GM23338 (cell line): ENCODE results near the gene SRPK2. TPM values are rescaled to one million over a fixed set of nuclear protein-coding genes. Genes with fewer than 3 reads are reported as not detected.

Source experiments
- ATAC-seq: fragments of 200-7000 bp; cut with Tn5 transposase; 3 replicates; pipeline ENCODE4 v1.9.1; 2020
- DNase-seq: peaks from one replicate; pipeline ENCODE4 v3.0.0-alpha.2; 2015; ENCODE audit warnings: low spot score
- H2AFZ ChIP-seq: fragments of 200-600 bp; sonication (generic); 2 replicates; pipeline ENCODE4 v1.8.0; 2016; ENCODE audit warnings: antibody characterized with exemption, mild to moderate bottlenecking, moderate library complexity
- H3F3A ChIP-seq: fragments of 200-600 bp; sonication (generic); replicated peaks from 2 replicates; pipeline ENCODE4 v1.8.0; 2017; ENCODE audit warnings: antibody characterized with exemption, mixed run types, low read depth
- H3K27ac ChIP-seq: fragments of 200-600 bp; sonication (generic); 2 replicates; pipeline ENCODE4 v1.6.1; 2016; ENCODE audit warnings: low read depth
- H3K27me3 ChIP-seq: fragments of 200-600 bp; sonication (generic); 2 replicates; pipeline ENCODE4 v1.8.0; 2016; ENCODE audit warnings: mild to moderate bottlenecking, mixed run types, moderate library complexity; ENCODE audit not compliant: insufficient read depth
- H3K36me3 ChIP-seq: fragments of 200-600 bp; sonication (generic); 2 replicates; pipeline ENCODE4 v1.8.0; 2016; ENCODE audit warnings: mild to moderate bottlenecking; ENCODE audit not compliant: insufficient read depth
- H3K4me1 ChIP-seq: fragments of 200-600 bp; sonication (generic); 2 replicates; pipeline ENCODE4 v1.8.0; 2016; ENCODE audit warnings: mild to moderate bottlenecking, moderate library complexity; ENCODE audit not compliant: insufficient read depth
- H3K4me2 ChIP-seq: fragments of 200-600 bp; sonication (generic); 2 replicates; pipeline ENCODE4 v1.7.1; 2017; ENCODE audit warnings: mixed run types
- H3K4me3 ChIP-seq: fragments of 200-600 bp; sonication (generic); 2 replicates; pipeline ENCODE4 v1.6.1; 2016; ENCODE audit warnings: mixed run types
- H3K79me2 ChIP-seq: fragments of 200-600 bp; sonication (generic); replicated peaks from 2 replicates; pipeline ENCODE4 v1.8.0; 2017; ENCODE audit warnings: mild to moderate bottlenecking; ENCODE audit not compliant: insufficient read depth
- H3K9me2 ChIP-seq: fragments of 200-600 bp; sonication (generic); 2 replicates; pipeline ENCODE4 v1.8.0; 2017; ENCODE audit not compliant: insufficient read depth
- H4K20me1 ChIP-seq: fragments of 200-600 bp; sonication (generic); replicated peaks from 2 replicates; pipeline ENCODE4 v1.8.0; 2017; ENCODE audit warnings: mild to moderate bottlenecking; ENCODE audit not compliant: insufficient read depth
- H3K27ac Mint-ChIP-seq: 2 replicates; pipeline ENCODE4 v1.8.0; 2020; ENCODE audit warnings: inconsistent platforms, mild to moderate bottlenecking, moderate library complexity, mixed read lengths
- H3K27me3 Mint-ChIP-seq: 3 replicates; pipeline ENCODE4 v1.8.0; 2022; ENCODE audit warnings: low read depth, mild to moderate bottlenecking, moderate library complexity, mixed read lengths, inconsistent platforms; ENCODE audit not compliant: insufficient read depth, poor library complexity
- H3K36me3 Mint-ChIP-seq: 3 replicates; pipeline ENCODE4 v1.8.0; 2021; ENCODE audit warnings: low read depth, mild to moderate bottlenecking, inconsistent platforms, moderate library complexity, mixed read lengths
- H3K4me1 Mint-ChIP-seq: 3 replicates; pipeline ENCODE4 v1.8.0; 2020; ENCODE audit warnings: mild to moderate bottlenecking, inconsistent platforms, mixed read lengths
- H3K4me3 Mint-ChIP-seq: 3 replicates; pipeline ENCODE4 v1.8.0; 2021; ENCODE audit warnings: moderate library complexity, mild to moderate bottlenecking, inconsistent platforms, mixed read lengths
- H3K9me3 Mint-ChIP-seq: 3 replicates; pipeline ENCODE4 v1.8.0; 2020; ENCODE audit warnings: moderate library complexity, mild to moderate bottlenecking, inconsistent platforms, mixed read lengths
- CREB1 ChIP-seq: fragments of 250-450 bp; sonication (Bioruptor Pico); IDR thresholded peaks from 2 replicates; pipeline ENCODE4 v1.5.0; 2020; ENCODE audit warnings: low read depth, mild to moderate bottlenecking, moderate library complexity
- EZH2 ChIP-seq: fragments of 200-600 bp; sonication (generic); IDR thresholded peaks from one replicate; pipeline ENCODE4 v1.8.0; 2017; ENCODE audit warnings: antibody characterized with exemption, mild to moderate bottlenecking, low read depth; ENCODE audit not compliant: unreplicated experiment
- EZH2phosphoT487 ChIP-seq: fragments of 200-600 bp; sonication (generic); IDR thresholded peaks from one replicate; pipeline ENCODE4 v1.8.1; 2018; ENCODE audit warnings: antibody characterized with exemption; ENCODE audit not compliant: unreplicated experiment
- JUNB ChIP-seq: IDR thresholded peaks from one replicate; pipeline ENCODE4 v1.6.1; 2016; ENCODE audit warnings: antibody characterized with exemption; ENCODE audit not compliant: unreplicated experiment
- NANOG ChIP-seq: IDR thresholded peaks from 2 replicates; pipeline ENCODE4 v1.6.1; 2016; ENCODE audit warnings: antibody characterized with exemption, borderline replicate concordance
- POLR2AphosphoS5 ChIP-seq: IDR thresholded peaks from 2 replicates; pipeline ENCODE4 v1.6.1; 2016; ENCODE audit warnings: antibody characterized with exemption, low read depth
- ZNF114 ChIP-seq: fragments of 250-450 bp; sonication (Bioruptor Pico); IDR thresholded peaks from 2 replicates; pipeline ENCODE4 v1.5.0; 2020; ENCODE audit warnings: mild to moderate bottlenecking, moderate library complexity
- ZNF331 ChIP-seq: fragments of 250-450 bp; sonication (Bioruptor Pico); IDR thresholded peaks from 2 replicates; pipeline ENCODE4 v1.5.0; 2020; ENCODE audit warnings: low read depth, mild to moderate bottlenecking, moderate library complexity
- polyA plus RNA-seq: library from polyadenylated mRNA; unstranded; fragments of >200 nt; fragmentation: Nextera tagmentation; extraction: Ambion mirVana; gene quantifications from 2 replicates; pipeline ENCODE4 v1.2.1, GENCODE V29; 2016
- total RNA-seq: library from RNA; depleted of rRNA; stranded (reverse); fragments of >200 nt; shearing (Covaris generic); gene quantifications from 2 replicates; pipeline ENCODE4 v1.2.3, GENCODE V29; 2014
- TF ChIP-seq, protein P1 (sequence below): IDR thresholded peaks from one replicate; pipeline ENCODE4 v1.6.1; 2018; ENCODE audit warnings: antibody characterized with exemption; ENCODE audit not compliant: unreplicated experiment
- TF ChIP-seq, protein P2 (sequence below), 2 experiments: fragments of 200-600 bp in 1 of 2; sonication (generic) in 1 of 2; conservative IDR thresholded peaks; 2 replicates each; pipeline versions ENCODE4 v1.5.1 to v1.6.1; 2016 to 2017; ENCODE audit warnings: antibody characterized with exemption in 2 of 2, low read depth in 2 of 2, mild to moderate bottlenecking in 2 of 2, moderate library complexity in 1 of 2
- TF ChIP-seq, protein P3 (sequence below): IDR thresholded peaks from 2 replicates; pipeline ENCODE4 v1.6.1; 2016; ENCODE audit warnings: antibody characterized with exemption
- TF ChIP-seq, protein P4 (sequence below): fragments of 250-450 bp; sonication (Bioruptor Pico); IDR thresholded peaks from 2 replicates; pipeline ENCODE4 v1.5.0; 2020; ENCODE audit warnings: mild to moderate bottlenecking, moderate library complexity

Gene SRPK2
- total and polyA plus RNA-seq, 2 experiments from 2014 or later: 66.3 to 91.5 TPM

DNA sequence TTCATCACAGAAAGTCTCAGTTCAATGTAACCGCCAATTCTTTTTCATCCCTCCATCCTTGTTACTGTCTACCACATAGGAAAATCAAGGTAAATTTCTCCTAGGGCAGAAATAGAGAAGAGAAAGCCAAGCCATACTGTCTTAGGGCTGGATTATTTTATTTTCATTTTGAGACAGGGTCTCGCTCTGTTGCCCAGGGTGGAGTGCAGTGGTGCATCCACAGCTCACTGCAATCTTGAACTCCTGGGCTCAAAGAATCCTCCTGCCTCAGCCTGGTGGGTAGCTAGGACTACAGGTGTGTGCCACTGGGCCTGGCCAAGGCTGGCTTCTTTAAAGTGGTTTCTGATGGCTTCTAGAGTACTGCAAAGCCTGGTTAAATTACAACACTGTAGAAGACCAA, 181.7 kb downstream of the SRPK2 start (continued):
- TF ChIP-seq, protein P1, sequence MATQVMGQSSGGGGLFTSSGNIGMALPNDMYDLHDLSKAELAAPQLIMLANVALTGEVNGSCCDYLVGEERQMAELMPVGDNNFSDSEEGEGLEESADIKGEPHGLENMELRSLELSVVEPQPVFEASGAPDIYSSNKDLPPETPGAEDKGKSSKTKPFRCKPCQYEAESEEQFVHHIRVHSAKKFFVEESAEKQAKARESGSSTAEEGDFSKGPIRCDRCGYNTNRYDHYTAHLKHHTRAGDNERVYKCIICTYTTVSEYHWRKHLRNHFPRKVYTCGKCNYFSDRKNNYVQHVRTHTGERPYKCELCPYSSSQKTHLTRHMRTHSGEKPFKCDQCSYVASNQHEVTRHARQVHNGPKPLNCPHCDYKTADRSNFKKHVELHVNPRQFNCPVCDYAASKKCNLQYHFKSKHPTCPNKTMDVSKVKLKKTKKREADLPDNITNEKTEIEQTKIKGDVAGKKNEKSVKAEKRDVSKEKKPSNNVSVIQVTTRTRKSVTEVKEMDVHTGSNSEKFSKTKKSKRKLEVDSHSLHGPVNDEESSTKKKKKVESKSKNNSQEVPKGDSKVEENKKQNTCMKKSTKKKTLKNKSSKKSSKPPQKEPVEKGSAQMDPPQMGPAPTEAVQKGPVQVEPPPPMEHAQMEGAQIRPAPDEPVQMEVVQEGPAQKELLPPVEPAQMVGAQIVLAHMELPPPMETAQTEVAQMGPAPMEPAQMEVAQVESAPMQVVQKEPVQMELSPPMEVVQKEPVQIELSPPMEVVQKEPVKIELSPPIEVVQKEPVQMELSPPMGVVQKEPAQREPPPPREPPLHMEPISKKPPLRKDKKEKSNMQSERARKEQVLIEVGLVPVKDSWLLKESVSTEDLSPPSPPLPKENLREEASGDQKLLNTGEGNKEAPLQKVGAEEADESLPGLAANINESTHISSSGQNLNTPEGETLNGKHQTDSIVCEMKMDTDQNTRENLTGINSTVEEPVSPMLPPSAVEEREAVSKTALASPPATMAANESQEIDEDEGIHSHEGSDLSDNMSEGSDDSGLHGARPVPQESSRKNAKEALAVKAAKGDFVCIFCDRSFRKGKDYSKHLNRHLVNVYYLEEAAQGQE: no peak

DNA sequence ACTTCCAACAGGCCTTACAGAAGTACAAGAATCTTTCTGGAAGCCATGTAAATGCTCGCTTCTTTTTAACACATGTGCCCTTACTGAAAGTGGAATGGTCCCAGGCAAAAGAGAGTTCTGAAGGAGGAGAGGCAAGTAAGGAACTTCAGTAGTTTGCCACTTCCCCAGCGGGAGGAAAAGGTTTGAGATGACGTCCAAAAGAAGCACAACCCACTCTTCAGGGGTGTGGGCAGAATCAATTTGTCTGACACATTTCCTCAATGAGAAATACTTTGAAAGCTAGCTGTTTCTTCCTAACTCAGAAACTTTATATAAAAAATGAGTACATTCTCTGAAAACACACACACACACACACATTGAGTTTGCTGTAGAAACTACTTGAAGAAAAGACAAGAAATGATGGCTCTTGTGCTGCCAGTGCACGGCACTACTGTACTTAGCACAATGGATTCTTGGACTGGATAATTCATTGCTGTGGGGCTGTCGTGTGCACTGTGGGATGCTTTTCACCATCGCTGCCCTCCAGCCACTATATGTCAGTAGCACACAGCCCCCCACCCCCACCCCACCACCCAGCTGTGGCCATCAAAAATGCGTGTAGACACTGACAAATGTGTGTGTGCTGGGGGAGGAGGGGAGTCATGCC, 183.0 kb downstream of the SRPK2 start:
- H3K36me3 Mint-ChIP-seq: no peaks in the 10 kb centered on the region; the same call in 2 of the 3 replicates
- H3K4me3 Mint-ChIP-seq: no peak overlapping the region
- peak overlapping the region; percentile 32; the same call in 1 of the 2 replicates for H3K27ac ChIP-seq
- peaks cover 7% of the 10 kb centered on the region for H3K4me1 ChIP-seq
- peaks cover 10% of the 10 kb centered on the region; the same call in 1 of the 2 replicates for H4K20me1 ChIP-seq
- peaks cover 60% of the 10 kb centered on the region for H3K79me2 ChIP-seq
- no peak overlapping the region for H2AFZ ChIP-seq
- no peaks in the 10 kb centered on the region for H3K27me3 ChIP-seq
- peak overlapping the region; percentile 9; the same call in 1 of the 2 replicates for H3K27ac Mint-ChIP-seq
- H3K9me3 Mint-ChIP-seq: no peaks in the 10 kb centered on the region
- no peak for DNase-seq
- H3K4me1 Mint-ChIP-seq: peaks cover 23% of the 10 kb centered on the region
- no peak for ATAC-seq
- H3K4me2 ChIP-seq: no peak overlapping the region
- peaks cover 9% of the 10 kb centered on the region for H3K27me3 Mint-ChIP-seq
- no peaks in the 10 kb centered on the region for H3K9me2 ChIP-seq
- no peak overlapping the region for H3K4me3 ChIP-seq
- H3F3A ChIP-seq: no peaks in the 10 kb centered on the region
- H3K36me3 ChIP-seq: no peaks in the 10 kb centered on the region
- TF ChIP-seq, protein P2, sequence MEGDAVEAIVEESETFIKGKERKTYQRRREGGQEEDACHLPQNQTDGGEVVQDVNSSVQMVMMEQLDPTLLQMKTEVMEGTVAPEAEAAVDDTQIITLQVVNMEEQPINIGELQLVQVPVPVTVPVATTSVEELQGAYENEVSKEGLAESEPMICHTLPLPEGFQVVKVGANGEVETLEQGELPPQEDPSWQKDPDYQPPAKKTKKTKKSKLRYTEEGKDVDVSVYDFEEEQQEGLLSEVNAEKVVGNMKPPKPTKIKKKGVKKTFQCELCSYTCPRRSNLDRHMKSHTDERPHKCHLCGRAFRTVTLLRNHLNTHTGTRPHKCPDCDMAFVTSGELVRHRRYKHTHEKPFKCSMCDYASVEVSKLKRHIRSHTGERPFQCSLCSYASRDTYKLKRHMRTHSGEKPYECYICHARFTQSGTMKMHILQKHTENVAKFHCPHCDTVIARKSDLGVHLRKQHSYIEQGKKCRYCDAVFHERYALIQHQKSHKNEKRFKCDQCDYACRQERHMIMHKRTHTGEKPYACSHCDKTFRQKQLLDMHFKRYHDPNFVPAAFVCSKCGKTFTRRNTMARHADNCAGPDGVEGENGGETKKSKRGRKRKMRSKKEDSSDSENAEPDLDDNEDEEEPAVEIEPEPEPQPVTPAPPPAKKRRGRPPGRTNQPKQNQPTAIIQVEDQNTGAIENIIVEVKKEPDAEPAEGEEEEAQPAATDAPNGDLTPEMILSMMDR (conservative IDR thresholded peaks at IDR 0.05; ENCODE audit: low read depth in 2 of 2): no peak
- TF ChIP-seq EZH2 (no peak), EZH2phosphoT487 (no peak), JUNB (no peak), ZNF331 (CRISPR knock-in tag) (no peak), POLR2AphosphoS5 (no peak), ZNF114 (CRISPR knock-in tag) (no peak), NANOG (no peak), CREB1 (CRISPR knock-in tag) (no peak)
- TF ChIP-seq, protein P3, sequence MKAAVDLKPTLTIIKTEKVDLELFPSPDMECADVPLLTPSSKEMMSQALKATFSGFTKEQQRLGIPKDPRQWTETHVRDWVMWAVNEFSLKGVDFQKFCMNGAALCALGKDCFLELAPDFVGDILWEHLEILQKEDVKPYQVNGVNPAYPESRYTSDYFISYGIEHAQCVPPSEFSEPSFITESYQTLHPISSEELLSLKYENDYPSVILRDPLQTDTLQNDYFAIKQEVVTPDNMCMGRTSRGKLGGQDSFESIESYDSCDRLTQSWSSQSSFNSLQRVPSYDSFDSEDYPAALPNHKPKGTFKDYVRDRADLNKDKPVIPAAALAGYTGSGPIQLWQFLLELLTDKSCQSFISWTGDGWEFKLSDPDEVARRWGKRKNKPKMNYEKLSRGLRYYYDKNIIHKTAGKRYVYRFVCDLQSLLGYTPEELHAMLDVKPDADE: no peak
- TF ChIP-seq, protein P4, sequence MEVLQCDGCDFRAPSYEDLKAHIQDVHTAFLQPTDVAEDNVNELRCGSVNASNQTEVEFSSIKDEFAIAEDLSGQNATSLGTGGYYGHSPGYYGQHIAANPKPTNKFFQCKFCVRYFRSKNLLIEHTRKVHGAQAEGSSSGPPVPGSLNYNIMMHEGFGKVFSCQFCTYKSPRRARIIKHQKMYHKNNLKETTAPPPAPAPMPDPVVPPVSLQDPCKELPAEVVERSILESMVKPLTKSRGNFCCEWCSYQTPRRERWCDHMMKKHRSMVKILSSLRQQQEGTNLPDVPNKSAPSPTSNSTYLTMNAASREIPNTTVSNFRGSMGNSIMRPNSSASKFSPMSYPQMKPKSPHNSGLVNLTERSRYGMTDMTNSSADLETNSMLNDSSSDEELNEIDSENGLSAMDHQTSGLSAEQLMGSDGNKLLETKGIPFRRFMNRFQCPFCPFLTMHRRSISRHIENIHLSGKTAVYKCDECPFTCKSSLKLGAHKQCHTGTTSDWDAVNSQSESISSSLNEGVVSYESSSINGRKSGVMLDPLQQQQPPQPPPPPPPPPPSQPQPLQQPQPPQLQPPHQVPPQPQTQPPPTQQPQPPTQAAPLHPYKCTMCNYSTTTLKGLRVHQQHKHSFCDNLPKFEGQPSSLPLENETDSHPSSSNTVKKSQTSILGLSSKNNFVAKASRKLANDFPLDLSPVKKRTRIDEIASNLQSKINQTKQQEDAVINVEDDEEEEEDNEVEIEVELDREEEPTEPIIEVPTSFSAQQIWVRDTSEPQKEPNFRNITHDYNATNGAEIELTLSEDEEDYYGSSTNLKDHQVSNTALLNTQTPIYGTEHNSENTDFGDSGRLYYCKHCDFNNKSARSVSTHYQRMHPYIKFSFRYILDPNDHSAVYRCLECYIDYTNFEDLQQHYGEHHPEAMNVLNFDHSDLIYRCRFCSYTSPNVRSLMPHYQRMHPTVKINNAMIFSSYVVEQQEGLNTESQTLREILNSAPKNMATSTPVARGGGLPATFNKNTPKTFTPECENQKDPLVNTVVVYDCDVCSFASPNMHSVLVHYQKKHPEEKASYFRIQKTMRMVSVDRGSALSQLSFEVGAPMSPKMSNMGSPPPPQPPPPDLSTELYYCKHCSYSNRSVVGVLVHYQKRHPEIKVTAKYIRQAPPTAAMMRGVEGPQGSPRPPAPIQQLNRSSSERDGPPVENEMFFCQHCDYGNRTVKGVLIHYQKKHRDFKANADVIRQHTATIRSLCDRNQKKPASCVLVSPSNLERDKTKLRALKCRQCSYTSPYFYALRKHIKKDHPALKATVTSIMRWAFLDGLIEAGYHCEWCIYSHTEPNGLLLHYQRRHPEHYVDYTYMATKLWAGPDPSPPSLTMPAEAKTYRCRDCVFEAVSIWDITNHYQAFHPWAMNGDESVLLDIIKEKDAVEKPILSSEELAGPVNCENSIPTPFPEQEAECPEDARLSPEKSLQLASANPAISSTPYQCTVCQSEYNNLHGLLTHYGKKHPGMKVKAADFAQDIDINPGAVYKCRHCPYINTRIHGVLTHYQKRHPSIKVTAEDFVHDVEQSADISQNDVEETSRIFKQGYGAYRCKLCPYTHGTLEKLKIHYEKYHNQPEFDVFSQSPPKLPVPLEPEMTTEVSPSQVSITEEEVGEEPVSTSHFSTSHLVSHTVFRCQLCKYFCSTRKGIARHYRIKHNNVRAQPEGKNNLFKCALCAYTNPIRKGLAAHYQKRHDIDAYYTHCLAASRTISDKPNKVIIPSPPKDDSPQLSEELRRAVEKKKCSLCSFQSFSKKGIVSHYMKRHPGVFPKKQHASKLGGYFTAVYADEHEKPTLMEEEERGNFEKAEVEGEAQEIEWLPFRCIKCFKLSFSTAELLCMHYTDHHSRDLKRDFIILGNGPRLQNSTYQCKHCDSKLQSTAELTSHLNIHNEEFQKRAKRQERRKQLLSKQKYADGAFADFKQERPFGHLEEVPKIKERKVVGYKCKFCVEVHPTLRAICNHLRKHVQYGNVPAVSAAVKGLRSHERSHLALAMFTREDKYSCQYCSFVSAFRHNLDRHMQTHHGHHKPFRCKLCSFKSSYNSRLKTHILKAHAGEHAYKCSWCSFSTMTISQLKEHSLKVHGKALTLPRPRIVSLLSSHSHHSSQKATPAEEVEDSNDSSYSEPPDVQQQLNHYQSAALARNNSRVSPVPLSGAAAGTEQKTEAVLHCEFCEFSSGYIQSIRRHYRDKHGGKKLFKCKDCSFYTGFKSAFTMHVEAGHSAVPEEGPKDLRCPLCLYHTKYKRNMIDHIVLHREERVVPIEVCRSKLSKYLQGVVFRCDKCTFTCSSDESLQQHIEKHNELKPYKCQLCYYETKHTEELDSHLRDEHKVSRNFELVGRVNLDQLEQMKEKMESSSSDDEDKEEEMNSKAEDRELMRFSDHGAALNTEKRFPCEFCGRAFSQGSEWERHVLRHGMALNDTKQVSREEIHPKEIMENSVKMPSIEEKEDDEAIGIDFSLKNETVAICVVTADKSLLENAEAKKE (CRISPR knock-in tag): no peak
